ENCODE results near the gene PPP5C.
"Not testable (repeated sequence)": the region's sequence is repeated elsewhere in the genome, so short reads cannot be mapped to it uniquely, and the experiment has no call there.

DNA sequence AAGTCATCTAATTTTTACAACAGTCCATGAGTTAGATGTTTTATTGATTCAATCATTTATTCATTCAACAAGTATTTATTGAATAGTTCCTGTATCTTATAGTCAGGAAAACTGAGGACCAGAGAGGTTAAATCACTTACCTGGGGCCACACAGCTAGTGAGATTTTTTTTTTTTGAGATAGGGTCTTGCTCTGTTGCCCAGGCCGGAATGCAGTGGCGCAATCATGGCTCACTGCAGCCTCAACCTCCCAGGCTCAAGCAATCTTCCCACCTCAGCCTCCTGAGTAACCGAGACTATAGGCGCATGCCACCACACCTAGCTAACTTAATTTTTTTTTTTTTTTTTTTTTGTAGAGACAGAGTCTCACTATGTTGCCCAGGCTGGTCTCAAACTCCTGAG is 88.8 kb downstream of the PPP5C start:
- TF ChIP-seq, protein P1, sequence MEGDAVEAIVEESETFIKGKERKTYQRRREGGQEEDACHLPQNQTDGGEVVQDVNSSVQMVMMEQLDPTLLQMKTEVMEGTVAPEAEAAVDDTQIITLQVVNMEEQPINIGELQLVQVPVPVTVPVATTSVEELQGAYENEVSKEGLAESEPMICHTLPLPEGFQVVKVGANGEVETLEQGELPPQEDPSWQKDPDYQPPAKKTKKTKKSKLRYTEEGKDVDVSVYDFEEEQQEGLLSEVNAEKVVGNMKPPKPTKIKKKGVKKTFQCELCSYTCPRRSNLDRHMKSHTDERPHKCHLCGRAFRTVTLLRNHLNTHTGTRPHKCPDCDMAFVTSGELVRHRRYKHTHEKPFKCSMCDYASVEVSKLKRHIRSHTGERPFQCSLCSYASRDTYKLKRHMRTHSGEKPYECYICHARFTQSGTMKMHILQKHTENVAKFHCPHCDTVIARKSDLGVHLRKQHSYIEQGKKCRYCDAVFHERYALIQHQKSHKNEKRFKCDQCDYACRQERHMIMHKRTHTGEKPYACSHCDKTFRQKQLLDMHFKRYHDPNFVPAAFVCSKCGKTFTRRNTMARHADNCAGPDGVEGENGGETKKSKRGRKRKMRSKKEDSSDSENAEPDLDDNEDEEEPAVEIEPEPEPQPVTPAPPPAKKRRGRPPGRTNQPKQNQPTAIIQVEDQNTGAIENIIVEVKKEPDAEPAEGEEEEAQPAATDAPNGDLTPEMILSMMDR (IDR thresholded peaks at IDR 0.05; ENCODE audit: insufficient read depth, low read length, poor library complexity, severe bottlenecking) = not testable (repeated sequence)
- TF ChIP-seq EZH2phosphoT487 (conservative IDR thresholded peaks at IDR 0.05; ENCODE audit: low read length) = not testable (repeated sequence)

Measured in SU-DHL-6 (cell line).